ENCODE measurements around the gene CACNB2.

- no peak for TF ChIP-seq CTCF (IDR thresholded peaks at IDR 0.05; ENCODE audit: poor library complexity)
- no peak for TF ChIP-seq EZH2 (IDR thresholded peaks at IDR 0.05; ENCODE audit: borderline replicate concordance)
Observed at GRCh38 chr10:18222866-18223265, 82.6 kb downstream of the CACNB2 start.

Measured in hepatocyte (in vitro differentiated cells).